Stimulated activated CD8-positive, alpha-beta memory T cell treated with anti-CD3 and anti-CD28 coated beads, Interleukin-4, amount 100 ng/mL, for 48 hours (primary cell): ENCODE measurements around the gene ZNF367.
"Not testable (repeated sequence)": the region's sequence is repeated elsewhere in the genome, so short reads cannot be mapped to it uniquely, and the experiment has no call there.

Source experiments
- DNase-seq: peaks from one replicate; pipeline ENCODE4 v3.0.0-alpha.2; 2020

Gene ZNF367

GRCh38 chr9:96360523-96360922 is 57.6 kb downstream of the ZNF367 start:
- DNase-seq: not testable (repeated sequence)

- no peak for DNase-seq
Measured at GRCh38 chr9:96350866-96351265, 67.3 kb downstream of the ZNF367 start.

GRCh38 chr9:96348261-96348660 is 69.9 kb downstream of the ZNF367 start:
- no peak for DNase-seq

GRCh38 chr9:96345551-96345950 is 72.6 kb downstream of the ZNF367 start:
- DNase-seq: no peak

- DNase-seq: no peak
Measured at GRCh38 chr9:96344458-96345180, 73.6 kb downstream of the ZNF367 start.

- no peak for DNase-seq
Measured at GRCh38 chr9:96343515-96344360, 74.4 kb downstream of the ZNF367 start.

GRCh38 chr9:96342571-96343245 is 75.5 kb downstream of the ZNF367 start:
- no peak for DNase-seq

GRCh38 chr9:96340707-96341106 is 77.5 kb downstream of the ZNF367 start:
- no peak for DNase-seq

- no peak for DNase-seq
Measured at GRCh38 chr9:96338299-96338698, 79.9 kb downstream of the ZNF367 start.
